HEK293 (cell line): ENCODE data around the gene CPA4.

Experiments
- CTCF ChIA-PET: fragments of 350-600 bp; formaldehyde crosslinking; extraction: SDS; loops from one replicate; lab custom pipeline; 2021; ENCODE audit warnings: antibody characterized with exemption; lab: Yijun Ruan, JAX
- POLR2A ChIA-PET: fragments of 300-600 bp; formaldehyde crosslinking; extraction: SDS; loops from one replicate; lab custom pipeline; 2020; ENCODE audit warnings: antibody characterized with exemption, inconsistent platforms; lab: Yijun Ruan, JAX
- H3K27ac ChIP-seq: fragments of 200-500 bp; sonication (Bioruptor generic); 2 replicates; pipeline ENCODE4 v1.5.1; 2014; ENCODE audit warnings: low read depth, low read length, control low read depth, inconsistent platforms; ENCODE audit errors: extremely low read depth
- H3K36me3 ChIP-seq, 2 experiments: fragments of 200-500 bp in 1 of 2; sonication (Bioruptor generic) in 1 of 2; 1 replicate in 1 of 2; 2 replicates in 1 of 2; pipeline ENCODE4 v1.5.1; 2014 to 2017; ENCODE audit warnings: inconsistent platforms in 2 of 2, low read length in 2 of 2; ENCODE audit not compliant: control insufficient read depth in 2 of 2, insufficient read depth in 1 of 2
- H3K4me1 ChIP-seq: fragments of 200-500 bp; sonication (Bioruptor generic); 2 replicates; pipeline ENCODE4 v1.5.1; 2014; ENCODE audit warnings: mild to moderate bottlenecking, low read length, inconsistent platforms; ENCODE audit not compliant: control insufficient read depth, insufficient read depth
- H3K4me3 ChIP-seq: 2 replicates; pipeline ENCODE4 v1.5.1; 2011; ENCODE audit warnings: low read depth, mild to moderate bottlenecking, control low read depth, low read length, moderate library complexity
- H3K9me3 ChIP-seq: fragments of 200-500 bp; sonication (Bioruptor generic); 2 replicates; pipeline ENCODE4 v1.5.1; 2014; ENCODE audit warnings: low read depth, low read length, inconsistent platforms; ENCODE audit not compliant: control insufficient read depth, insufficient read depth
- HOXA7 ChIP-seq: sonication (generic); formaldehyde crosslinking; IDR thresholded peaks from 2 replicates; pipeline ENCODE4 v1.8.1; 2022; ENCODE audit warnings: missing genetic modification reagents, borderline replicate concordance
- HOXC10 ChIP-seq: sonication (generic); formaldehyde crosslinking; IDR thresholded peaks from 2 replicates; pipeline ENCODE4 v1.8.1; 2023; ENCODE audit warnings: mild to moderate bottlenecking, missing genetic modification reagents
- INSM2 ChIP-seq: fragments of 450-650 bp; formaldehyde crosslinking; IDR thresholded peaks from 2 replicates; pipeline ENCODE4 v1.5.1; 2016; ENCODE audit warnings: missing biosample characterization, missing genetic modification characterization
- PBX3 ChIP-seq: sonication (generic); formaldehyde crosslinking; IDR thresholded peaks from 2 replicates; pipeline ENCODE4 v1.8.1; 2022; ENCODE audit warnings: mild to moderate bottlenecking, moderate library complexity, missing genetic modification reagents
- REPIN1 ChIP-seq: fragments of 450-650 bp; formaldehyde crosslinking; IDR thresholded peaks from 2 replicates; pipeline ENCODE4 v1.5.1; 2017; ENCODE audit warnings: missing biosample characterization, missing genetic modification characterization, low read depth
- SETDB1 ChIP-seq: IDR thresholded peaks from one replicate; pipeline ENCODE4 v1.6.1; 2017; ENCODE audit warnings: mild to moderate bottlenecking, low read length, moderate library complexity, mixed read lengths; ENCODE audit not compliant: insufficient read length
- TCF7L2 ChIP-seq: IDR thresholded peaks from 2 replicates; pipeline ENCODE4 v1.6.1; 2011; ENCODE audit warnings: low read depth, mild to moderate bottlenecking, inconsistent platforms, low read length, moderate library complexity, borderline replicate concordance
- TSHZ1 ChIP-seq: fragments of 450-650 bp; formaldehyde crosslinking; IDR thresholded peaks from 2 replicates; pipeline ENCODE4 v1.5.1; 2016; ENCODE audit warnings: missing biosample characterization, missing genetic modification characterization, borderline replicate concordance
- ZBTB26 ChIP-seq: fragments of 450-650 bp; formaldehyde crosslinking; optimal IDR thresholded peaks from 2 replicates; pipeline ENCODE3; 2016; ENCODE audit warnings: missing biosample characterization, mild to moderate bottlenecking, missing genetic modification characterization
- ZBTB7A ChIP-seq: fragments of 450-650 bp; formaldehyde crosslinking; IDR thresholded peaks from 2 replicates; pipeline ENCODE4 v1.5.1; 2016; ENCODE audit warnings: low read depth, missing biosample characterization, missing genetic modification characterization
- ZNF132 ChIP-seq: fragments of 450-650 bp; formaldehyde crosslinking; IDR thresholded peaks from 2 replicates; pipeline ENCODE4 v1.5.1; 2017; ENCODE audit warnings: missing biosample characterization, missing genetic modification characterization, borderline replicate concordance
- ZNF133 ChIP-seq: fragments of 450-650 bp; formaldehyde crosslinking; IDR thresholded peaks from 2 replicates; pipeline ENCODE4 v1.5.1; 2016; ENCODE audit warnings: missing biosample characterization, missing genetic modification characterization
- ZNF148 ChIP-seq: fragments of 450-650 bp; formaldehyde crosslinking; IDR thresholded peaks from 2 replicates; pipeline ENCODE4 v1.5.0; 2017; ENCODE audit warnings: missing biosample characterization, missing genetic modification characterization, borderline replicate concordance
- ZNF211 ChIP-seq: fragments of 450-650 bp; formaldehyde crosslinking; IDR thresholded peaks from 2 replicates; pipeline ENCODE4 v1.5.1; 2016; ENCODE audit warnings: low read depth, missing biosample characterization, missing genetic modification characterization
- ZNF221 ChIP-seq: fragments of 450-650 bp; formaldehyde crosslinking; IDR thresholded peaks from 2 replicates; pipeline ENCODE4 v1.5.1; 2017; ENCODE audit warnings: missing biosample characterization, missing genetic modification characterization, borderline replicate concordance
- ZNF394 ChIP-seq: fragments of 450-650 bp; formaldehyde crosslinking; IDR thresholded peaks from 2 replicates; pipeline ENCODE4 v1.5.1; 2016; ENCODE audit warnings: missing biosample characterization, missing genetic modification characterization, mild to moderate bottlenecking, moderate library complexity, borderline replicate concordance
- ZNF514 ChIP-seq: fragments of 450-650 bp; formaldehyde crosslinking; IDR thresholded peaks from 2 replicates; pipeline ENCODE4 v1.5.1; 2016; ENCODE audit warnings: missing biosample characterization, missing genetic modification characterization
- ZNF610 ChIP-seq: fragments of 450-650 bp; formaldehyde crosslinking; IDR thresholded peaks from 2 replicates; pipeline ENCODE4 v1.5.1; 2016; ENCODE audit warnings: missing biosample characterization, missing genetic modification characterization, borderline replicate concordance
- ZNF747 ChIP-seq: fragments of 450-650 bp; formaldehyde crosslinking; IDR thresholded peaks from 2 replicates; pipeline ENCODE4 v1.5.1; 2016; ENCODE audit warnings: missing biosample characterization, missing genetic modification characterization

CPA4 gene

GRCh38 chr7:130293521-130293920, 560 bp downstream of the CPA4 start:
- POLR2A ChIA-PET = no interaction called here
- Histone ChIP-seq H3K27ac (no peak overlapping the region), H3K4me3 (no peak overlapping the region), H3K9me3 (no peaks in the 10 kb centered on the region), H3K36me3 (no peaks in the 10 kb centered on the region), H3K4me1 (no peaks in the 10 kb centered on the region)
- TF ChIP-seq ZBTB26 (tag by site-specific recombination) = no peak
- no peak for TF ChIP-seq ZNF394 (tag by site-specific recombination)
- no peak for TF ChIP-seq ZNF514
- no peak for TF ChIP-seq ZNF747
- TF ChIP-seq ZBTB7A = no peak
- TF ChIP-seq SETDB1 = no peak
- no peak for TF ChIP-seq ZNF221
- TF ChIP-seq TSHZ1 = no peak
- no peak for TF ChIP-seq ZNF610 (tag by site-specific recombination)
- no peak for TF ChIP-seq ZNF148 (tag by site-specific recombination)
- CTCF ChIA-PET = interaction anchor here (0.5 kb wide), 1 partner anchor 17 kb away, joined by 3 read pairs; no protein-coding TSS in a partner anchor

- POLR2A ChIA-PET = no interaction called here
- no peak overlapping the region for H3K27ac ChIP-seq
- no peaks in the 10 kb centered on the region for H3K9me3 ChIP-seq
- CTCF ChIA-PET = no interaction called here
- TF ChIP-seq HOXC10 (CRISPR knock-in tag) = no peak
- TF ChIP-seq, all 188 proteins: peak for 0
- Histone ChIP-seq H3K4me3 (no peak overlapping the region), H3K36me3 (no peaks in the 10 kb centered on the region), H3K4me1 (no peaks in the 10 kb centered on the region)
These were observed 1.4 kb downstream of the CPA4 start for GRCh38 chr7:130294314-130294713.

GRCh38 chr7:130296221-130296951, 3.4 kb downstream of the CPA4 start:
- Histone ChIP-seq H3K27ac (no peak overlapping the region), H3K36me3 (no peaks in the 10 kb centered on the region), H3K4me1 (no peaks in the 10 kb centered on the region), H3K9me3 (no peaks in the 10 kb centered on the region), H3K4me3 (no peak overlapping the region)
- CTCF ChIA-PET = no interaction called here
- POLR2A ChIA-PET = no interaction called here
- TF ChIP-seq REPIN1 (tag by site-specific recombination) = no peak
- no peak for TF ChIP-seq PBX3 (CRISPR knock-in tag)
- TF ChIP-seq ZNF133 (tag by site-specific recombination) = no peak
- no peak for TF ChIP-seq INSM2
- no peak for TF ChIP-seq ZNF211 (tag by site-specific recombination)
- TF ChIP-seq TCF7L2 = no peak
- TF ChIP-seq ZNF132 (tag by site-specific recombination) = no peak
- TF ChIP-seq HOXA7 (CRISPR knock-in tag) = no peak
